ENCODE data around the gene PHF21A.
A peak's percentile ranks its signal among the peaks of the same experiment; 100 is the strongest.
"Not testable (repeated sequence)": the region's sequence is repeated elsewhere in the genome, so short reads cannot be mapped to it uniquely, and the experiment has no call there.

The PHF21A gene

GRCh38 chr11:46120346-46121300 lies 631 bp downstream of the PHF21A start:
- DNase-seq (ENCODE audit: low read depth), result no peak

- DNase-seq (ENCODE audit: low read depth), result peak; percentile 51
These were observed 1.7 kb downstream of the PHF21A start for GRCh38 chr11:46119352-46120216.

- no peak for DNase-seq (ENCODE audit: low read depth)
These were observed 2.4 kb downstream of the PHF21A start for GRCh38 chr11:46118702-46119351.

GRCh38 chr11:46117842-46118241 lies 3.4 kb downstream of the PHF21A start:
- no peak for DNase-seq (ENCODE audit: low read depth)

- DNase-seq (ENCODE audit: low read depth), result not testable (repeated sequence)
These were observed 4.6 kb downstream of the PHF21A start for GRCh38 chr11:46116712-46117037.

- DNase-seq (ENCODE audit: low read depth), result no peak
These were observed 5.1 kb downstream of the PHF21A start for GRCh38 chr11:46116007-46116711.

- no peak for DNase-seq (ENCODE audit: low read depth)
These were observed 6.3 kb downstream of the PHF21A start for GRCh38 chr11:46114961-46115360.

GRCh38 chr11:46114378-46114777 lies 6.9 kb downstream of the PHF21A start:
- DNase-seq (ENCODE audit: low read depth), result no peak

- DNase-seq (ENCODE audit: low read depth), result peak; percentile 49
These were observed 8.2 kb downstream of the PHF21A start for GRCh38 chr11:46112961-46113607.

- no peak for DNase-seq (ENCODE audit: low read depth)
These were observed 12.5 kb downstream of the PHF21A start for GRCh38 chr11:46108751-46109150.

GRCh38 chr11:46107780-46108179 lies 13.5 kb downstream of the PHF21A start:
- DNase-seq (ENCODE audit: low read depth), result no peak

- DNase-seq (ENCODE audit: low read depth), result no peak
These were observed 13.9 kb downstream of the PHF21A start for GRCh38 chr11:46107408-46107718.

GRCh38 chr11:46106530-46107407 lies 14.5 kb downstream of the PHF21A start:
- no peak for DNase-seq (ENCODE audit: low read depth)

GRCh38 chr11:46105926-46106325 lies 15.3 kb downstream of the PHF21A start:
- DNase-seq (ENCODE audit: low read depth), result no peak

- no peak for DNase-seq (ENCODE audit: low read depth)
These were observed 16.1 kb downstream of the PHF21A start for GRCh38 chr11:46105134-46105628.

GRCh38 chr11:46102843-46103242 lies 18.4 kb downstream of the PHF21A start:
- DNase-seq (ENCODE audit: low read depth), result no peak

GRCh38 chr11:46100670-46101069 lies 20.6 kb downstream of the PHF21A start:
- DNase-seq (ENCODE audit: low read depth), result no peak

- no peak for DNase-seq (ENCODE audit: low read depth)
These were observed 21.3 kb downstream of the PHF21A start for GRCh38 chr11:46099963-46100316.

GRCh38 chr11:46090375-46090774 lies 30.9 kb downstream of the PHF21A start:
- no peak for DNase-seq (ENCODE audit: low read depth)

GRCh38 chr11:46079662-46080061 lies 41.6 kb downstream of the PHF21A start:
- DNase-seq (ENCODE audit: low read depth), result no peak
